Stimulated activated CD4-positive, alpha-beta T cell treated with anti-CD3 and anti-CD28 coated beads, Interleukin-4, amount 100 ng/mL, for 24 hours (primary cell): ENCODE measurements around the gene OR52B6.
"Not testable (repeated sequence)": the region's sequence is repeated elsewhere in the genome, so short reads cannot be mapped to it uniquely, and the experiment has no call there.

Experiments
- DNase-seq: peaks from one replicate; pipeline ENCODE4 v3.0.0-alpha.2; 2020

Gene OR52B6

GRCh38 chr11:5596607-5597201, 16.0 kb downstream of the OR52B6 start, which contains the start of gene TRIM6:
Gene TRIM6, plus strand, starts transcription at chr11:5596637. Its CDS starts 261 bp downstream, at chr11:5596898.
- DNase-seq, result no peak

GRCh38 chr11:5597953-5598352, 17.3 kb downstream of the OR52B6 start:
- DNase-seq, result no peak

GRCh38 chr11:5600374-5600851, 19.7 kb downstream of the OR52B6 start:
- DNase-seq, result peak; percentile 63

- not testable (repeated sequence) for DNase-seq
These were observed 22.1 kb downstream of the OR52B6 start for GRCh38 chr11:5602791-5603190.

- DNase-seq, result no peak
These were observed 22.6 kb downstream of the OR52B6 start for GRCh38 chr11:5603326-5603725.

- DNase-seq, result no peak
These were observed 24.2 kb downstream of the OR52B6 start for GRCh38 chr11:5604896-5605295.

- DNase-seq, result no peak
These were observed 25.2 kb downstream of the OR52B6 start for GRCh38 chr11:5605849-5606248.

- no peak for DNase-seq
These were observed 28.1 kb downstream of the OR52B6 start for GRCh38 chr11:5608808-5609207.

GRCh38 chr11:5610446-5610845, 29.8 kb downstream of the OR52B6 start:
- no peak for DNase-seq

- DNase-seq, result no peak
These were observed 30.9 kb downstream of the OR52B6 start for GRCh38 chr11:5611627-5612026.

- no peak for DNase-seq
These were observed 38.1 kb downstream of the OR52B6 start for GRCh38 chr11:5618807-5619206.

- no peak for DNase-seq
These were observed 40.2 kb downstream of the OR52B6 start for GRCh38 chr11:5620651-5621521.

GRCh38 chr11:5621580-5621979, 40.9 kb downstream of the OR52B6 start:
- no peak for DNase-seq

GRCh38 chr11:5622802-5623201, 42.1 kb downstream of the OR52B6 start:
- DNase-seq, result no peak

- peak; percentile 65 for DNase-seq
These were observed 44.0 kb downstream of the OR52B6 start, which contains the start of gene TRIM34 for GRCh38 chr11:5624489-5625279. Gene TRIM34, plus strand, starts transcription at chr11:5625001. Its CDS starts 7,331 bp downstream, at chr11:5632332.

GRCh38 chr11:5625281-5625680, 44.6 kb downstream of the OR52B6 start:
- DNase-seq, result no peak

GRCh38 chr11:5626196-5626595, 45.5 kb downstream of the OR52B6 start:
- DNase-seq, result no peak

GRCh38 chr11:5631417-5631816, 50.7 kb downstream of the OR52B6 start:
- DNase-seq, result no peak
